ENCODE measurements around the gene GID4.

DNA sequence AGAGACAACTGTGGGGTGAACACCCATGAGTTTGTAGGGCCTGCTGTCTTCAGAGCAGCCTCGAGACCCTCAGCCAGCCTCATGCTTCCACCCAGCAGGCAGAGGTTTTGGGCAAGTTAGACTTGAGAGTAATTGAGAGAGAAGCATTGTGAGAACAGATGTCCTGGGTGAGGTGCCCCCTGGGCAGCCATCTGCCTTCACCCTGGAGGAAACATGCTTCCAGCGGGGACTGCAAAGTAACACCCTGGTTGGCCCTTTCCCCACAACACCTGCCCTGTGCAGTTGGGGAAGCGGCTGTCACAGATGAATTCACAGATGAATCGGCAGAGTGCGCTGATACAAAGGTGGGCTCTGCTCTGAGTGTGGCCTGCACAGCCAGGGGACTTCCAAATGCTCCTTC is 23.6 kb upstream of the GID4 start:
- TF ChIP-seq ZNF384 (IDR thresholded peaks at IDR 0.05): no peak
- no peak for TF ChIP-seq CTBP1 (IDR thresholded peaks at IDR 0.05; ENCODE audit: borderline replicate concordance)
- TF ChIP-seq FOXM1 (IDR thresholded peaks at IDR 0.05; ENCODE audit: borderline replicate concordance): no peak
- TF ChIP-seq FOXA1 (IDR thresholded peaks at IDR 0.05): no peak
- TF ChIP-seq FOXK2 (IDR thresholded peaks at IDR 0.05): no peak
- TF ChIP-seq HDGF (IDR thresholded peaks at IDR 0.05; ENCODE audit: borderline replicate concordance): no peak

All from HEK293T (cell line).